ENCODE data around the gene SH3YL1. TPM values are rescaled to one million over a fixed set of nuclear protein-coding genes. Genes with fewer than 3 reads are reported as not detected.

Gene SH3YL1
- total RNA-seq, 1 experiment from 2014 or later = 26.5 TPM

DNA sequence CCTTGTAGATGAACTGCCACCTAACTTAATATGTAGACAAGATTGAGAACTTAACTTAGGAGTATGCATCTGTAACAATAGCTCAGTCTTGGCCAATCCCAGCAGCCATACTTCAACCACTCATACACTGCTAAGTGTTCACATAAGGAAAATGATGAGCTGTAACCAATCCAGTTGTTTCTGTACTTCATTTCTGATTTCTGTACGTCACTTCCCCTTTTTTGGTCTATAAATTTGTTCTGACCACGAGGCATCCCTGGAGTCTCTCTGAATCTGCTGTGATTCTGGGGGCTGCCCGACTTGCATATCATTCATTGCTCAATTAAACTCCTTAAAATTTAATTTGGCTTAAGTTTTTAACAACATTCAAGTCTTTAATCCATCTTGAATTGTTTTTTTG, 6.4 kb downstream of the SH3YL1 start:
- H3K27me3 Mint-ChIP-seq (ENCODE audit: low read depth) = peaks cover 6% of the 10 kb centered on the region
- no peaks in the 10 kb centered on the region for H4K20me1 ChIP-seq (ENCODE audit: control insufficient read depth, insufficient read depth, insufficient read length)
- no peak overlapping the region for H2BK20ac ChIP-seq (ENCODE audit: low read depth, low read length, poor library complexity, severe bottlenecking)
- no peak overlapping the region for H4K8ac ChIP-seq (replicated peaks; ENCODE audit: insufficient read length, low read depth, low read length)
- no peak overlapping the region for H2BK15ac ChIP-seq (ENCODE audit: low read depth, low read length)
- H3K27ac ChIP-seq (ENCODE audit: insufficient read length, low read depth, low read length) = no peak overlapping the region
- H3K27me3 ChIP-seq (ENCODE audit: insufficient read depth, low read length) = no peaks in the 10 kb centered on the region
- H3K9me3 ChIP-seq (ENCODE audit: control insufficient read depth, low read depth, low read length) = no peaks in the 10 kb centered on the region
- H2BK5ac ChIP-seq (ENCODE audit: insufficient read length, low read length) = no peak overlapping the region
- no peaks in the 10 kb centered on the region for H3K79me2 ChIP-seq (ENCODE audit: insufficient read depth, low read length)
- no peaks in the 10 kb centered on the region for H3K79me1 ChIP-seq (ENCODE audit: insufficient read depth, low read depth, low read length, poor library complexity, severe bottlenecking)
- H3K27ac Mint-ChIP-seq = no peak overlapping the region
- no peak overlapping the region for H3K4me2 ChIP-seq (ENCODE audit: insufficient read depth, insufficient read length, low read length)
- no peak overlapping the region for H2AK5ac ChIP-seq (ENCODE audit: insufficient read length, low read length)
- no peak for DNase-seq
- no peak overlapping the region for H3K18ac ChIP-seq (ENCODE audit: insufficient read length, low read depth, low read length)
- WGBS (ENCODE audit: extremely low coverage, insufficient read length, low lambda C conversion rate) = no CpG with 5 or more reads among the region's 3 CpGs
- H2BK120ac ChIP-seq (ENCODE audit: low read depth, low read length, poor library complexity, severe bottlenecking) = no peak overlapping the region
- no peak overlapping the region for H4K91ac ChIP-seq (ENCODE audit: insufficient read length, low read depth, low read length)
- no peak overlapping the region for H4K5ac ChIP-seq (ENCODE audit: insufficient read length, low read depth, low read length)
- no peak overlapping the region for H2BK12ac ChIP-seq (ENCODE audit: insufficient read length, low read depth, low read length)
- TF ChIP-seq, protein P1, sequence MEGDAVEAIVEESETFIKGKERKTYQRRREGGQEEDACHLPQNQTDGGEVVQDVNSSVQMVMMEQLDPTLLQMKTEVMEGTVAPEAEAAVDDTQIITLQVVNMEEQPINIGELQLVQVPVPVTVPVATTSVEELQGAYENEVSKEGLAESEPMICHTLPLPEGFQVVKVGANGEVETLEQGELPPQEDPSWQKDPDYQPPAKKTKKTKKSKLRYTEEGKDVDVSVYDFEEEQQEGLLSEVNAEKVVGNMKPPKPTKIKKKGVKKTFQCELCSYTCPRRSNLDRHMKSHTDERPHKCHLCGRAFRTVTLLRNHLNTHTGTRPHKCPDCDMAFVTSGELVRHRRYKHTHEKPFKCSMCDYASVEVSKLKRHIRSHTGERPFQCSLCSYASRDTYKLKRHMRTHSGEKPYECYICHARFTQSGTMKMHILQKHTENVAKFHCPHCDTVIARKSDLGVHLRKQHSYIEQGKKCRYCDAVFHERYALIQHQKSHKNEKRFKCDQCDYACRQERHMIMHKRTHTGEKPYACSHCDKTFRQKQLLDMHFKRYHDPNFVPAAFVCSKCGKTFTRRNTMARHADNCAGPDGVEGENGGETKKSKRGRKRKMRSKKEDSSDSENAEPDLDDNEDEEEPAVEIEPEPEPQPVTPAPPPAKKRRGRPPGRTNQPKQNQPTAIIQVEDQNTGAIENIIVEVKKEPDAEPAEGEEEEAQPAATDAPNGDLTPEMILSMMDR (conservative IDR thresholded peaks at IDR 0.05) = no peak
- H2AFZ ChIP-seq (ENCODE audit: low read length) = no peak overlapping the region
- H3K56ac ChIP-seq (ENCODE audit: insufficient read length, low read depth, low read length) = no peak overlapping the region
- H3K23ac ChIP-seq (ENCODE audit: insufficient read length, low read depth, low read length) = no peak overlapping the region
- peaks cover 28 to 36% of the 10 kb centered on the region in 2 experiments for H3K9me3 Mint-ChIP-seq
- no peaks in the 10 kb centered on the region for H3K23me2 ChIP-seq (ENCODE audit: insufficient read length, low read depth, low read length, poor library complexity, severe bottlenecking)
- H3K36me3 Mint-ChIP-seq (ENCODE audit: insufficient read depth in 1 of 3, low read depth in 3 of 3) = peaks cover 29 to 49% (median 42%) of the 10 kb centered on the region in 3 experiments
- H3T11ph ChIP-seq (ENCODE audit: low read length) = no peak overlapping the region
- no peak overlapping the region for H3K4ac ChIP-seq (ENCODE audit: low read depth, low read length)
- H3K9ac ChIP-seq (ENCODE audit: extremely low read depth, insufficient read length, low read length) = no peak overlapping the region
- peaks cover 3 to 14% of the 10 kb centered on the region in 2 experiments; a peak in 3 of 4 replicates for H3K4me1 Mint-ChIP-seq
- no peaks in the 10 kb centered on the region for H3K4me1 ChIP-seq (ENCODE audit: insufficient read depth, low read length)
- H3K14ac ChIP-seq (ENCODE audit: insufficient read depth, low read length) = no peak overlapping the region
- H3K4me3 Mint-ChIP-seq = no peak overlapping the region

Measured in H9 (cell line).